HG03159 (cell line): Measurements from ENCODE around the gene CKMT2.

ENCODE experiments used
- ATAC-seq: cut with Tn5 transposase; IDR thresholded peaks from one replicate; pipeline ENCODE4 v1.9.1; 2021; ENCODE audit warnings: mild to moderate bottlenecking, moderate library complexity; ENCODE audit not compliant: unreplicated experiment

Gene CKMT2

GRCh38 chr5:81233080-81233634, at the start of gene CKMT2:
Gene CKMT2, plus strand, starts transcription at chr5:81233322. Its CDS starts 17,811 bp downstream, at chr5:81251133.
- no peak for ATAC-seq

DNA sequence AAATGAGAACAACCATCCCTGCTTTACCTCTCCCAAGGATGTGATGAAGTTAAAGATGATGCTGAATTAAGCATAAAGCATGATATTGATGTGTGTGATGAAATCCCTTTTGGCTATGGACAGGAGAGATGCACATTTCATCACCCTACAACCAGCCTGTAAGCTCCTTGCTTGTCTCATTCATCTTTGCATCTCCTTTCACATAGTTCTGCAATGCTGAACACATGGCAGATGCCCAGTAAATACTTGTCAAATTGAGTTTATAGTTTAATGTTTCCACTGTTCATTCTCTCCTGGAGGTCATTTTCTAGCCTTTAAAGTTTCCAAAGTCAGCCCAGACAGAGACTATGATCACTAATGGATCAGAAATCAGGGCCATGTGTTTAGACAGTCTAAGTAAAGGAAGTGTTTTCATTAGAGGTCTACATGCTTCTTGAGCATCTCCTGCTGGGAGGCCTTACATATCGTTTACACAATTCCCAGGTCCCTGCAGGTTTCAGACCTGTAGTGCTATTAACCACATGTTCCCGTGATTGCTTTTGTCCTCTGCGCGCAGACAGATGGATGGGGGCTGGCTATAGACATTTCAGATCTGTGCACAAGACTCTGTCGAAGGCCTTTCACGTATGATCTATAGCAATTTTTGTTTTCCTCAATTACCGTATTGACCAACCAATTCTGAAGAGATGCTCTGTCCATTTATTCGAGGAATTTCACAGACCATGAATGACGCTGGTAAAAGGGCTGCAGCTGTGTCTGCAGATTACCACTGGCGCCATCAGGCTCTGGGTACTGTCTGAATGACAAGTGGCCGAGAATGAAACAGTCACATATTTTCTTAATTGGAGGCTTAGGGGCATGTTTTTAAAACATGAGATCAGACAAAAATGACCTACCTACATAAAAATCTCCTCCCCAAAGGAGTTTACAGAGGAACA, 49.0 kb upstream of the CKMT2 start:
- no peak for ATAC-seq

- ATAC-seq, result no peak
These were observed 48.4 kb upstream of the CKMT2 start for GRCh38 chr5:81184749-81185110.

DNA sequence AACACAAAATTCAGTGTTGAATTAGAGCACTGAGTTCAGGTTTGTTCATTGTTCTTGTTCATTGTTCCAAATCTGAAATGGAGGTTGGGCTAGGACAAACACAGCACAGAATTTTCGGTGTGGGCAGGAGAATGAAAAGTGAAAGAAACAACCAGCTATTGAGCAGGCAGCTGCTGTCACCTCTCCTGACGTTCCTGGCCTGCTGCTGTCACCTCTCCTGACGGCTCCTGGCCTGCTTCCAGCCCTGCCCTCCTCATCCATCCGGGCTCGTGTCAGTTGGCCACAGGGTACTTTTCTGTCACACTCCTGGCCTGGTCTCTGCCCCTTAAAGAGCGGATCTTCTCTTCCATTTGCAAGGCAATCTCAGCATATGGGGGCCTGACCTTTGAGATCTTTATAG, 45.2 kb upstream of the CKMT2 start:
- ATAC-seq, result no peak

GRCh38 chr5:81188962-81189361, 44.2 kb upstream of the CKMT2 start:
- ATAC-seq, result no peak

GRCh38 chr5:81189875-81190498, 43.1 kb upstream of the CKMT2 start:
- no peak for ATAC-seq

- ATAC-seq, result no peak
These were observed 41.3 kb upstream of the CKMT2 start for GRCh38 chr5:81191726-81192372.

- no peak for ATAC-seq
These were observed 40.8 kb upstream of the CKMT2 start for GRCh38 chr5:81192373-81192750.

GRCh38 chr5:81194633-81195334, 38.3 kb upstream of the CKMT2 start:
- ATAC-seq, result peak; percentile 87

GRCh38 chr5:81195335-81195929, 37.7 kb upstream of the CKMT2 start:
- no peak for ATAC-seq

DNA sequence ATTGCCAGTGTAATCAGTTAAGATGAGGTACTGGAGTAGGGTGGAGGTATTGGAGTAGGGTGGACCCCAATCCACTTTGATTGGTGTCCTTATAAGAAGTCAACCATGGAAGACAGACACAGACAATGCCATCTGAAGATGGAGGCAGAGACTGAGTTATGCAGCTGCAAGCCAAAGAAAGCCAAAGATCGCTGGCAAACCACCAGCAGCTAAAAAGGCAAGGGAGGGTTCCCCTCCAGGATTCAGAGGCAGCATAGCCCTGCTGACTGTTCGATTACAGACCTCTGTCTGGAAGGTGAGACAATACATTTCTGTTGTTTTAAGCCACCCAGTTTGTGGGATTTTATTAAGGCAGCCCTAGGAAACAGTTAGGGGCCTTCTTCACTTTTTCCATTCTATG, 30.5 kb upstream of the CKMT2 start:
- no peak for ATAC-seq

DNA sequence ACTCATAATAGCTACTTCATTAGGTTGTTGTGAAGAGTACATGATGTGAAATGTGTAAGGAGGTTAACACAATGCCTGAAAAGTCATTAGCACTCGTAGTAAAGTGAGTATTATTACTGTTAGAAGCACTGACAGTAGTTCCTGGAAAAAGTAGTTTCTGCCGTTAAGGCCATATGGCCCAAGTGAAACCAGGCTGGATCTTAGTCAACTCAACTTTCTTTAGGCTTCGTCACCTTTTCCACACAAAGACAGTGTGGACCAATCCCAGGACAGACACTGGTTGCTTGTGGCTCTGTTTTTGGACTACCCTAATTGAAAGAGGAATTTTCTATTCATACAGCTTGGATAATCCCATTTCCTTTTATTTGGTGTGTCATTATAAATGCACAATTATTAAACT, 29.4 kb upstream of the CKMT2 start:
- ATAC-seq, result no peak

DNA sequence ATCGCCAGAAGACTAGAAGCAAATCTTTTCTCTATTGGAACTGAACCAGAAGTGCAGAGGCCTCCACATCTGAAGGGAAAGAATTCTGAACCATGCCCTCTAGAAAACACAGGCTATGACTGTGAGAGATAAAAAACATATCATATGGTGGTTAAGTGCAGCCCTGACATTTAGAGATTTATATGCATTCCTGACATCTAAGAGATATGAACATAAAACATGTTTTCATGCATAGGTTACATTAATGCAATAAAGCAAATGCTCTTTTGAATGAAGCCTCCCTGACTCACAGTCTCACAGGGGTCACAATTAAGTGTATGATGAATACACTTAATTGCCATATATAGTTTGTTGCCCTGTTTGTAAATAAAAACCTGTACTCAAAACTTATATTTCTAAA, 28.9 kb upstream of the CKMT2 start:
- no peak for ATAC-seq

- no peak for ATAC-seq
These were observed 28.1 kb upstream of the CKMT2 start for GRCh38 chr5:81205058-81205457.

DNA sequence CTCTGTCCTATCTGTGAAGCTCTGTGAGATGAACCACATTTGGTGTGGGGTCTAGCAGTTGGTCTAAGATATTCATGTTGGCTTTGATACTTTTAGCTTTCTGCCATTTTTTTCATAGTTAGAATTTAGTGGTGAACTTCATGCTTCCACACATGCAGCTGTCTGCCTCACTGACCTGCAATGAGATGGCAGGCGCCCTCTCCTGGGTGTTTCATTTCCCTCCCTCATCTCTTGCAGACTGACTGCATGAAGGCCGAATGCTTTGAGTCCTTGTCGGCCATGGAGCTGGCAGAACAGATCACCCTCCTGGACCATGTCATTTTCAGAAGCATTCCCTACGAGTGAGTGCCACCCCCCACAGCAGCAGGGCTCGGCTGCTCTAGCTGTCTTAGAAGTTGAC, 26.1 kb upstream of the CKMT2 start:
- no peak for ATAC-seq

DNA sequence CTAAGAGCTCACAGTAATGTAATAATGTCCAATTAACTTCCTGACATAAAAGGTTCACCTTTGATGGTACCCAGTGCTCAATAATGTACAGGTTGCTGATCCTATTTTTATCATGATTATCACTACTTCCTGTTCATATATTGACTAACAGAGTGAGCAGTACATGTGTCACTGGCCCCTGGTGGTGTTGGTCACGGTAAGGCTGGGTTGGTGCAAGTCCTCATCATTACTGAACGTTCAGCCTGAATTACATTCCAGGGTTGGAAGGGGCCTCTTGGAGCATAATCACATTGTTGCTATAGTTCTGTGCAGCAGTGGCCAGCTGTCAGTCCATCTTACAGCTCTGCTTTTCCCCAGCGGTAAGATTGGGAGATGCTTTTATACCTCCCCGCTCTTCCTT, 24.2 kb upstream of the CKMT2 start:
- no peak for ATAC-seq

- ATAC-seq, result no peak
These were observed 23.7 kb upstream of the CKMT2 start for GRCh38 chr5:81209386-81209785.

DNA sequence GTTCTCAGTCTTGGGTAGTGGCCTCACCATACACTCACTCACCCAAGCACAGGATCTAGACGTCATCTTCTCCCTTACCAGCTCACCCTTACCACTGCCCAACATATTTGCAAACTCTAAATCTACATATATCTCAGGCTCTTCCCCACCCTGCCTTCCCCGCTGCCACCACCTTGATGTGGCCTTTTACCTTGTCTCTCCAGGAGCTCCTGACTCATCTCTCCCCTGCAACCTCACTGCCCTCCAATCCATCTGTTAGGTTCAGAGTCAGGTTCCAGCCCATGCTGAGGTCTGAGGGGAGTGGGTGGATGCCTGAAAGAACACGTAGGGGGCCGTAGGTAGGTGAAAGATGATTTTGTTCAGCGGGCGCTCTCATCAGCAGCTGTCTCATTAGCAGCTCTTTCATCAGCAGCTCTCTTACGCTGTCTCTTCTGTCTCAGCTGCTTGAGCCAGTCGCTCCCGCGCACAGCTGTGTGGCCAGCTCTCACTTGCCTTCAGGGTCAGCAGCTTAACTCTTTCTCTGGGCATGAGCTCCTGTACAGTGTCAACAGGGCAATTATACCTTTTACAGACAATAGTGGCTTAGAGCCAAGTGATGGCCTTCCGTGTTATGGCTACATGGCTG, 23.1 kb upstream of the CKMT2 start:
- ATAC-seq, result no peak

GRCh38 chr5:81212211-81212751, 20.8 kb upstream of the CKMT2 start:
- peak; percentile 62 for ATAC-seq

DNA sequence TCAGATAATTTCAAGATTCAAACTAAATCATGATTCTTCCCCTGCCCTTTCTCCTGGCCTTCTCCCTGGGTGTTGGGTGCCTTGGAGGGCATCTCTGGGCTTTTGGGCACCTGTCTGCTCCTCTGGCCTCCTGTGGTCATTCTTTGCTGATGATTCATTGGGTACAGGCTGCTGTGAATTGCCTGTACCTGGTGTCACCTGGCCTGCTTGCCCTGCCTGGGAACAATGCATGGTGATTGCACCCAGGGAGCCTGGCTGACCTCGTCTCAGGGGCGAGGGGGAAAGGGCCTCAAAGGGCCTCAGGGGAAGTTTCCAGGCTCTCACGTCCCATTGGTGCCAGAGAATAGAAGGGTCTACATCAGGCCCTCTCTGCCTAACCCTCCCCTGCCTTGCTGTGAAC, 20.1 kb upstream of the CKMT2 start:
- ATAC-seq, result no peak
